Mononuclear cell (primary cell): ENCODE results near the gene CYTH1. TPM values are rescaled to one million over a fixed set of nuclear protein-coding genes. Genes with fewer than 3 reads are reported as not detected.

Source experiments
- H3K27me3 ChIP-seq: 2 replicates; pipeline ENCODE4 v1.6.0; 2011; ENCODE audit warnings: low read length, control low read depth; ENCODE audit not compliant: insufficient read depth
- H3K4me1 ChIP-seq: 2 replicates; pipeline ENCODE4 v1.5.1; 2011; ENCODE audit warnings: mild to moderate bottlenecking, low read length, control low read depth; ENCODE audit not compliant: insufficient read depth
- H3K4me3 ChIP-seq: 2 replicates; pipeline ENCODE4 v1.5.1; 2011; ENCODE audit warnings: mild to moderate bottlenecking, low read length, moderate library complexity
- H3K9me3 ChIP-seq: 2 replicates; pipeline ENCODE4 v1.5.1; 2011; ENCODE audit warnings: low read depth, mild to moderate bottlenecking, control low read depth, low read length
- total RNA-seq: library from RNA; depleted of rRNA; stranded (reverse); fragments of >200 nt; gene quantifications from one replicate; pipeline ENCODE4 v1.2.3, GENCODE V29; 2012

Gene CYTH1
- total RNA-seq, 1 donor, result 273 TPM

GRCh38 chr17:78818152-78818846, 36.2 kb upstream of the CYTH1 start:
- H3K4me1 ChIP-seq, result peaks cover 42% of the 10 kb centered on the region
- H3K9me3 ChIP-seq, result no peaks in the 10 kb centered on the region
- no peaks in the 10 kb centered on the region for H3K27me3 ChIP-seq
- H3K4me3 ChIP-seq, result no peak overlapping the region

GRCh38 chr17:78817123-78817522, 35.0 kb upstream of the CYTH1 start:
- Histone ChIP-seq H3K4me1 (peaks cover 42% of the 10 kb centered on the region), H3K9me3 (no peaks in the 10 kb centered on the region), H3K4me3 (no peak overlapping the region), H3K27me3 (no peaks in the 10 kb centered on the region)

GRCh38 chr17:78815696-78816095, 33.6 kb upstream of the CYTH1 start:
- Histone ChIP-seq H3K9me3 (no peaks in the 10 kb centered on the region), H3K27me3 (no peaks in the 10 kb centered on the region), H3K4me1 (peaks cover 38% of the 10 kb centered on the region), H3K4me3 (no peak overlapping the region)

DNA sequence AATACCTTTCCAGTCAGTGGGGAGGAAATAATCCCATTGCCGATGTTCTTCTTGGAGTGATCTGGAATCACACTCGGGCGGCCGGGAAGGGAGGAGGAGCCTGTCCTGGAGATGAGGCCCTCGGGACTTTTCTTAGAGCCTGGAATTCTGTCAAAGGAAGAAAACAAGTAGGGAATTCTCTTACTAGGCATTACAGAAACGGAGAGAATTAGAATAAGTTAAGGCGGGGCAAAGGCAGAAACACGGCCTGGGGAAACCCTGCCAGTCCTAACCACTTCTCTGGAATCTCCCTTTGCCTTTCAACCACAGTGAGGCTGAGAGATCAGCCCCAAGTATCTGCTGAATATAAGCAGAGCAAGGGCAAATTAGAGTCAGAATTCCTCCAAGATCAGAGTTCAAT, 30.8 kb upstream of the CYTH1 start:
- Histone ChIP-seq H3K9me3 (no peaks in the 10 kb centered on the region), H3K4me1 (peaks cover 14% of the 10 kb centered on the region), H3K4me3 (no peak overlapping the region), H3K27me3 (no peaks in the 10 kb centered on the region)

GRCh38 chr17:78808163-78808562, 26.1 kb upstream of the CYTH1 start:
- Histone ChIP-seq H3K4me1 (peaks cover 36% of the 10 kb centered on the region), H3K27me3 (no peaks in the 10 kb centered on the region), H3K9me3 (no peaks in the 10 kb centered on the region), H3K4me3 (no peak overlapping the region)

DNA sequence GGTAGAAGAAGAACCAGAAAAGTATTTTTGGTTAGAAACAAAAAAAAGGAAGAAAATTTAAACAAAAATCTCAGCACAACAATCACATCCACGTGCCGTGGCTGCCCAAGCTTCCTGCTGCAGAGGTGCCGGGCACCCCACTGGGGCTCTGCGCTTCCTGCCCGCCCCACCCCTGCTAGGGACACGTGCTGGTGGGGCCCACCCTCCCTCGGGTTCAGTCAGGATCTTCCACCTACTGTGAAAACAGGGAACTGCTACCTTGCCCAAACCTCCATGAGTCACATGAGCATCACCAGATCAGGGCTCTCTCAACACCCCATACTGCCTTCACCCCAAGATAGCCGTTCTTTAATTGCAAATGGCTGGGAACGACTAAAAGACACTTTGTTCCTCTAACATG, 24.4 kb upstream of the CYTH1 start:
- Histone ChIP-seq H3K4me1 (peaks cover 43% of the 10 kb centered on the region), H3K9me3 (no peaks in the 10 kb centered on the region), H3K4me3 (no peak overlapping the region), H3K27me3 (no peaks in the 10 kb centered on the region)

GRCh38 chr17:78805301-78805700, 23.2 kb upstream of the CYTH1 start:
- Histone ChIP-seq H3K4me1 (peaks cover 43% of the 10 kb centered on the region), H3K9me3 (no peaks in the 10 kb centered on the region), H3K4me3 (no peak overlapping the region), H3K27me3 (no peaks in the 10 kb centered on the region)

DNA sequence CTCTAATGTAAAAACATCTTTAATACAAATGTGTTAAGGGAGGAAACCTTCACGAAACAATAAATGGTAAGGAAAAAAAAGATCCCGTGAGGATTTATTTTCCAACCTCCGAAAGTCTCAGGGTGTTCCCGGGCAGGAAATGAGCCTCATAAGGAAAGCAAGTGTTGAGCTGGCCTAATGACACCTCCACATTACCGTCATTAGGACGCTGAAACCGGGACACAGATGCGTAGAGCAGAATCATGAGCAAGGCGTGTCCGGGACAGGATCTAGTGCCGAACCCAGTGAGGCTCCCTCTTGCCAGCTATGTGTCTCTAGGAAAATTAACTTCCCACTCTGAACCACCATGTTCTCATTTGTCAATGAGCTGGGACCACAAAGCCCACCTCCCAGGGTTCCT, 22.7 kb upstream of the CYTH1 start:
- Histone ChIP-seq H3K9me3 (no peaks in the 10 kb centered on the region), H3K4me1 (peaks cover 43% of the 10 kb centered on the region), H3K27me3 (no peaks in the 10 kb centered on the region), H3K4me3 (no peak overlapping the region)

GRCh38 chr17:78803186-78803845, 21.2 kb upstream of the CYTH1 start:
- H3K4me1 ChIP-seq, result peaks cover 54% of the 10 kb centered on the region
- H3K27me3 ChIP-seq, result no peaks in the 10 kb centered on the region
- no peak overlapping the region for H3K4me3 ChIP-seq
- H3K9me3 ChIP-seq, result no peaks in the 10 kb centered on the region

DNA sequence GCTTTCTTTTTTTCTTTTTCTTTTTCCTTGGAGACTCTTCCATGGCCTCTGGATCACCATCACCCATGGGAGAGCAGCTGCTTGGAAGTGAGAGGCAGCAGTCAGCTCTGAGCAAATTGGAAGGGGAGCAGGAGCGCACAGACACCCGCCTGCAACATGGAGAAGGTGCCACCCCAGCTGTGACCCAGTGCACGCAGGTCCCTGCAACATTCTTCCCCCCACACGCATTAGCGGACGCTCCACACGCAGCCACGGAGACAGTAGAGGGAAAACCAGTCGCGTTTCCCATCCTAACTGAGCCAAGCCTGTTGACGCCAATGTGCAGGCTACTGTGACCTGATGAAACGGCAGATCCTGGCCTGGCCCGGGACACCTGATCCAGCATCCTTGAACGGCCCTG, 20.4 kb upstream of the CYTH1 start:
- no peaks in the 10 kb centered on the region for H3K27me3 ChIP-seq
- peaks cover 54% of the 10 kb centered on the region for H3K4me1 ChIP-seq
- no peak overlapping the region for H3K4me3 ChIP-seq
- H3K9me3 ChIP-seq, result no peaks in the 10 kb centered on the region

GRCh38 chr17:78802008-78802407, 19.9 kb upstream of the CYTH1 start:
- Histone ChIP-seq H3K27me3 (no peaks in the 10 kb centered on the region), H3K9me3 (no peaks in the 10 kb centered on the region), H3K4me1 (peaks cover 54% of the 10 kb centered on the region)

GRCh38 chr17:78800132-78800931, 18.3 kb upstream of the CYTH1 start:
- Histone ChIP-seq H3K9me3 (no peaks in the 10 kb centered on the region), H3K4me3 (no peak overlapping the region), H3K4me1 (peaks cover 38% of the 10 kb centered on the region), H3K27me3 (no peaks in the 10 kb centered on the region)

More at GRCh38 chr17:78802008-78802407, 19.9 kb upstream of the CYTH1 start:
- H3K4me3 ChIP-seq, result no peak overlapping the region

- no peaks in the 10 kb centered on the region for H3K27me3 ChIP-seq
- H3K4me3 ChIP-seq, result no peak overlapping the region
- H3K9me3 ChIP-seq, result no peaks in the 10 kb centered on the region
- peaks cover 30% of the 10 kb centered on the region for H3K4me1 ChIP-seq
Observed at GRCh38 chr17:78798695-78799559, 16.9 kb upstream of the CYTH1 start.

GRCh38 chr17:78797691-78798585, 15.9 kb upstream of the CYTH1 start:
- Histone ChIP-seq H3K27me3 (no peaks in the 10 kb centered on the region), H3K4me3 (no peak overlapping the region), H3K9me3 (no peaks in the 10 kb centered on the region), H3K4me1 (peaks cover 26% of the 10 kb centered on the region)
